Left kidney (tissue), 2 donors: ENCODE results near the gene NPEPL1. TPM values are rescaled to one million over a fixed set of nuclear protein-coding genes. Genes with fewer than 3 reads are reported as not detected.

Experiments
- DNase-seq: peaks from one replicate; pipeline ENCODE4 v3.0.0-alpha.2; 2013
- polyA plus RNA-seq: library from polyadenylated mRNA; unstranded; fragments of 120-200 nt; gene quantifications from one replicate; pipeline ENCODE4 v1.2.1, GENCODE V29; 2013; ENCODE audit not compliant: insufficient read length

NPEPL1 gene
- polyA plus RNA-seq, 1 donor = 41.7 TPM

DNA sequence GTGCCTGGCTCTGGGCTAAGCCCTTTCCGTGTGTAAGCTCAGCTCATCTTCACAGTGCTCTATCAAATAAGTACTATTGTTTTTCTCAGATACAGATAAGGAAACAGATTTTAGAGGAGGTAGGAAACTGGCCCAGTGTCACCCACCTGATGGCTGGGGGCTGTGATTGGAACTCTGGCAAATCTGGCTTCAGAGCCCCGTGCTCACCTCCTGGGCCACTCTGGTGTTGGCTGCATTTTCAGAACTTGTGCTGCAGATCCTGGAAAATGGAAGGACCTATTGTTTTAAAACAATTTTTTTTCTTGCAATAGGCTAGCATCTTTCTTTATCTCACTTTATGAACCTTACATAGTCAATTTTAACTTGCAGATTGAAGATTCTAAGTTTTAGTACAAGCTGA lies 35.8 kb upstream of the NPEPL1 start:
- no peak for DNase-seq

GRCh38 chr20:58657262-58657661 lies 35.3 kb upstream of the NPEPL1 start:
- DNase-seq = no peak

DNA sequence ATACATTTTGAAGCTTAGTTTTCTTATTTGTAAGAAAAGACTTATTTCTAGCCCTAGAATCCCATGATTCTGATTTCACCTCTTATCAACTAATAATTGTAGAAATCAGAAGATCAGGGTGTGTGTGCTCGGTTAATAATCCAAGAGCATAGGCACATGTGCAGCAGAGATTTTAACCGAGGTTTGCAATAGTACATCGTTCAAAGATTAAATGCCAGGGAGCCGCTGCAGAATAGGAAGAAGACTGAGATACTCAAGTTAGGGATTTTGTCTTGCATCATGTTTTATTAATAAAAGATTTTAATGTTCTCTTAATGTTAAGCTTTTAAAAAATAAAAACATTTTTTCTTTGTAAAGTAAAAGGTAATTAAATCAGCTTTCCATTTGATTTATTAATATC lies 34.6 kb upstream of the NPEPL1 start:
- no peak for DNase-seq

DNA sequence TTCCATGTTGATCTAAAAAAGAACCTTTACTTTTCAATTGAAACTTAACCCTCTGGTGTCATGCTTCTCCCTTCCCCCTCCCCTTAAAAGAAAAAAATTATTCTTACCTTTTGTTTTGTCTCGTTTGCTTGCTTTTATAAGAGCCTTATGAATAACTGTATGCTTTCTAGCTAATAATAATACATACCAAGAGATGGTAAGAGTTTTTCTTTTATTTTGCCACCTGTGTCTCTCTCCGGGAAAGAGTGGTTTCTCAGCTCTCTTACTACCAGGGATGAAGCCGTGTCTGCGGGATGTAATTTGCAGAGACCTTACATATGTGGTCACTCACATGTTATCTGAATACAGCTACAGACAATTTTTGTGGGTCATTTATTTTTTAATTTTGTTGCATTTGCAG lies 33.8 kb upstream of the NPEPL1 start:
- no peak for DNase-seq

- no peak for DNase-seq
Observed at GRCh38 chr20:58659841-58660240, 32.8 kb upstream of the NPEPL1 start.

- no peak for DNase-seq
Observed at GRCh38 chr20:58660855-58661597, 31.6 kb upstream of the NPEPL1 start.

- DNase-seq = no peak
Observed at GRCh38 chr20:58661598-58662473, 30.8 kb upstream of the NPEPL1 start.

DNA sequence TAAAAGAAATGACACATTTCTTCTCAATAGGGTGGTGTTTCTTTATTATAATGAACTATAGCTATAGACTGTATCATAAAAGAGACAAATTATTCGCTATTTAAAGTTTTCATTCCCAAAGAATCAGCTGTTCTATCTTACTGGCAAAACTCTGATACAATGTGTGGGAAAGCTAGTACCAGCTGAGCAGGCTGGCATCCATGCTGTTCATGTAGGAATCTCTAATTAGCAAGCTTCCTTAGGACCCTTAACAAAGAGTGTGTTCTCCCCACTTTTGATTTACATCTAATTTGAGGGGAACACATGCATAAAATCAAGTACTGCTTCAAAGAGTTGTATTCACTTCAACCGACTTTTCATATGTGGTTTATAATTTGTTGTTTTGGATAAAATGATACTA lies 28.3 kb upstream of the NPEPL1 start:
- no peak for DNase-seq

DNA sequence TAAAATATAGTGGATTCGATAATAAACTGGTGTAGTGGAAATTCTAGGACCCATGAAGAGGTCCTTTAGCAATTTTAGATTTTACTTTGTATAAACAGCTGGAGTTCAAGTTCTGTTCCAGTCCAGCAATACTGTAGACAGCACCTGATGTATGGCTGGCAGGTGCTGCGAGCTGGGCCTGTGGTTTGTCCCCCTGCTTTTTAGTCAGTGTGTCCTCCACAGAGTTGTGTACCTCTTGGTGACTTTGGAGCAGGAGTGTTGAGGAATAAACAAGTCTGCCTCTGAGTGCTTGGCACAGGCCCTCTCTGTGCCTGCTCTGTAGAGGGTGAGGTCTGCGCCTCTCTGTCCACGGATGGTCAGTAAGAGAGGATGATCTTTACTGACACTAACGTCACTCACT lies 27.7 kb upstream of the NPEPL1 start:
- DNase-seq = no peak

- no peak for DNase-seq
Observed at GRCh38 chr20:58665606-58666005, 27.0 kb upstream of the NPEPL1 start.

GRCh38 chr20:58666702-58667101 lies 25.9 kb upstream of the NPEPL1 start:
- no peak for DNase-seq

DNA sequence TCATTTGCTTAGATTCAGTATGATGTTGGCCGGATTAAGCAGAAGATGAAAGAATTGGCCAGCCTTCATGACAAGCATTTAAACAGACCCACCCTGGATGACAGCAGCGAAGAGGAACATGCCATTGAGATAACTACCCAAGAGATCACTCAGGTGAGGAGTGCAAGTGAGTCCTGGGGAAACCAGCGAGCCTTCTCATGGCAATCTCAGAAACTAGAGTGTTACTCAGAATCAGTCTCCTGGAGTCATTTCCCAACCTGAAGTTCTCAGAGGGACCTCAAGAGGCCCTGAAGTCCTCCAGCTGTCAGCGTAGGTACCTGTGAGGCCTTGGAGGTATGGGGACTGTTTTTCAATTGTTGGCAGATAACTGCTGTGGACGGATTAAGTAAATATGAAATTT lies 24.6 kb upstream of the NPEPL1 start:
- DNase-seq = no peak

- no peak for DNase-seq
Observed at GRCh38 chr20:58668901-58669286, 23.7 kb upstream of the NPEPL1 start.

GRCh38 chr20:58669287-58670006 lies 23.2 kb upstream of the NPEPL1 start:
- DNase-seq = no peak

GRCh38 chr20:58670102-58670501 lies 22.5 kb upstream of the NPEPL1 start:
- no peak for DNase-seq

GRCh38 chr20:58670659-58671058 lies 21.9 kb upstream of the NPEPL1 start:
- DNase-seq = no peak

DNA sequence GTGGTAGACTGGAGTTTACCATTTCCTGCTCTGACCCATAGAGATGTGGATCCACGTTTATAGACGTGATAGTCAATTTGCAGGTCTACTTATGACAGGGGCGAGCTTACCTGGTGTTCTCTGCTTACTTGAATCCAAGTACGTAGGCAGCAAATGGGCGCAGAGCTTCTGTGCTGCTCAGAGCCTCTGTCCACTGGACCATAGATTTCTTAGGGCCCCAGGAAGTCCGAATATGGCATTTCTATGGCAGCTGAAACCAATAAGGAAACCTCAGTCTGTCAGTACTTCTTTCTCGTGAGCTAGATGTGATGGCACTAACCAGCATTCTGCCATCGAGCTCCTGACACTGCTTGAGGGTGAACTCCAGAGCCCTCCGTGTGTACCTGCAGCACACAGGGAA lies 19.5 kb upstream of the NPEPL1 start:
- no peak for DNase-seq

GRCh38 chr20:58675146-58675584 lies 17.4 kb upstream of the NPEPL1 start:
- no peak for DNase-seq

GRCh38 chr20:58675641-58676040 lies 17.0 kb upstream of the NPEPL1 start:
- no peak for DNase-seq

- no peak for DNase-seq
Observed at GRCh38 chr20:58676161-58676560, 16.4 kb upstream of the NPEPL1 start.

DNA sequence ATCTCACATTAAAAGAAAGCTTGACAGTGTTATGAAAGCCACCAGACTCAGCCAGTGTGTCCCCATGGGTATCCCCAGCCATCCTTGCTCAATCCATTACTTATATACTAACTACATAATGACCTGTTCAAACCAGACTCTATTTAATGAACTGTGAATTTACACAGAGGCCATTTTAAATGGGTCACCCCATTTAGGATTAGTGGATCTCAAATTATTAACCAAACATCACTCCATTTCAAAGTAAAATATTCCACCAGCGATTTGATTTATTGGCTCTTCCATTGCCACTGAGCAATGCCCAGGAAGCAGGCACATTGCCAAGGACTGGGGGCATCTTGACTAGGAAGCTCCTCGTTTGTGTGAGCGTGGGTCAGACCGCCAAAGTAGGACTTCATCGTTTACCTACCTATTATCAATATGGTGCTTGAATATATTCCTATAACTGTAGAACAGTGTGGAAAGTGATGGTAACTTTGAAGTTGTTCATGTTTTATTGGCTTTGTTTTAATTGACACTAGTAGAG lies 15.5 kb upstream of the NPEPL1 start:
- DNase-seq = no peak

DNA sequence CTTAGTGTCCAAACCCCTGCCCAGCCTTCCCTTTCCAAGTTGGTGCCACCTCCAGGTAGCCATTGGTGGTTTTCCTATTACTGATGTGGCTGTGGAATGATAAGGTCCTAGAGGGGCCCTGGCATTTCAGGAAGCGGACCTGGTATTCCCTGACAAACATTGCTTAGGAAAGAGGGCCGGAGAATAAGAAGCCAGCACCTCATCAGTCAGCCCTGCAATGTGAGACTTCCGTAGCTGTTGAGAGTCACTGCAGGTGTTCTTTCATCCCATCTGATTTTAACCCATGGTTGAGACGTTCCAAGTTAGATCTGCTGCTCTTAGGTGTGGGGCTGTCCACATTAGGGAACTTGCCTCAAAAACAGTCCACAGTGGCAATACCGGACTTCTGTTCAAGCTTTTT lies 14.8 kb upstream of the NPEPL1 start:
- DNase-seq = no peak

DNA sequence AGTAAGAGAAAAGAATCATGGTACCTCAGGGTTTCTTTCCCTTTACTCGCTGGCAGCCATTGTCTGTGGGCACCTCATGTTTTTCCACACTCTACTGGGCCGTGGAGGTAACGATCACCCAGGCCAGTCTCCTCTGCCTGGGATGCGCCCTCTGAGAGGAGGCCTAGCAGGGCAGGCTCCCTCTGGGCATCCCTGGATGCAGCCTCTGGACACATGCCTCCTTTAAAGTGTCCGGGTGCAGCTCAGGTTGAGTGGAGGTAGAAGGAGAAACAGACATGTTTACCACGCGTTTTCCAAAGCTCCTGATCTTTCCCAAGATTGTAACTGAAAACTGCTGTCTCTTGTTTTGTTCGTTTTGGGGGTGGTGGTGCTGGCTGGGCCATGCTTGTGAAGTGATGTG lies 13.8 kb upstream of the NPEPL1 start:
- DNase-seq = no peak
